Fibroblast of skin of left quadriceps (primary cell): ENCODE measurements around the gene LHX5.

Experiments
- DNase-seq, 2 experiments: peaks; one replicate each; pipeline ENCODE4 v3.0.0-alpha.2; 2013; ENCODE audit warnings: low read depth in 2 of 2

LHX5 gene

GRCh38 chr12:113464852-113465719, 6.6 kb downstream of the LHX5 start:
- DNase-seq: no peak

- no peak for DNase-seq
These were observed 7.3 kb downstream of the LHX5 start for GRCh38 chr12:113464452-113464775.

GRCh38 chr12:113463746-113464451, 7.8 kb downstream of the LHX5 start:
- no peak for DNase-seq

GRCh38 chr12:113462998-113463745, 8.5 kb downstream of the LHX5 start:
- no peak for DNase-seq

GRCh38 chr12:113462117-113462774, 9.4 kb downstream of the LHX5 start:
- DNase-seq: peak; percentile 23 to 30

GRCh38 chr12:113461666-113462065, 10.0 kb downstream of the LHX5 start:
- DNase-seq: no peak

GRCh38 chr12:113459981-113460380, 11.7 kb downstream of the LHX5 start:
- no peak for DNase-seq

GRCh38 chr12:113457710-113458109, 14.0 kb downstream of the LHX5 start:
- DNase-seq: no peak

- no peak for DNase-seq
These were observed 14.5 kb downstream of the LHX5 start for GRCh38 chr12:113457185-113457584.

- no peak for DNase-seq
These were observed 14.9 kb downstream of the LHX5 start for GRCh38 chr12:113456761-113457160.

- no peak for DNase-seq
These were observed 15.5 kb downstream of the LHX5 start for GRCh38 chr12:113456199-113456598.

GRCh38 chr12:113453330-113453729, 18.3 kb downstream of the LHX5 start:
- no peak for DNase-seq

GRCh38 chr12:113452458-113452857, 19.2 kb downstream of the LHX5 start:
- no peak for DNase-seq

- DNase-seq: no peak
These were observed 21.8 kb downstream of the LHX5 start for GRCh38 chr12:113449839-113450238.

GRCh38 chr12:113449299-113449698, 22.4 kb downstream of the LHX5 start:
- no peak for DNase-seq

- no peak for DNase-seq
These were observed 22.8 kb downstream of the LHX5 start for GRCh38 chr12:113448873-113449272.

- no peak for DNase-seq
These were observed 26.0 kb downstream of the LHX5 start for GRCh38 chr12:113445544-113446171.

- no peak for DNase-seq
These were observed 28.6 kb downstream of the LHX5 start for GRCh38 chr12:113443030-113443539.

- no peak for DNase-seq
These were observed 30.5 kb downstream of the LHX5 start for GRCh38 chr12:113440947-113441782.

GRCh38 chr12:113440336-113440735, 31.3 kb downstream of the LHX5 start:
- no peak for DNase-seq
